ENCODE data around the gene ANKMY1. TPM values are rescaled to one million over a fixed set of nuclear protein-coding genes. Genes with fewer than 3 reads are reported as not detected.

The ANKMY1 gene
- total and polyA plus RNA-seq, 4 donors: 9.3 to 34.8 (median 14.8) TPM

DNA sequence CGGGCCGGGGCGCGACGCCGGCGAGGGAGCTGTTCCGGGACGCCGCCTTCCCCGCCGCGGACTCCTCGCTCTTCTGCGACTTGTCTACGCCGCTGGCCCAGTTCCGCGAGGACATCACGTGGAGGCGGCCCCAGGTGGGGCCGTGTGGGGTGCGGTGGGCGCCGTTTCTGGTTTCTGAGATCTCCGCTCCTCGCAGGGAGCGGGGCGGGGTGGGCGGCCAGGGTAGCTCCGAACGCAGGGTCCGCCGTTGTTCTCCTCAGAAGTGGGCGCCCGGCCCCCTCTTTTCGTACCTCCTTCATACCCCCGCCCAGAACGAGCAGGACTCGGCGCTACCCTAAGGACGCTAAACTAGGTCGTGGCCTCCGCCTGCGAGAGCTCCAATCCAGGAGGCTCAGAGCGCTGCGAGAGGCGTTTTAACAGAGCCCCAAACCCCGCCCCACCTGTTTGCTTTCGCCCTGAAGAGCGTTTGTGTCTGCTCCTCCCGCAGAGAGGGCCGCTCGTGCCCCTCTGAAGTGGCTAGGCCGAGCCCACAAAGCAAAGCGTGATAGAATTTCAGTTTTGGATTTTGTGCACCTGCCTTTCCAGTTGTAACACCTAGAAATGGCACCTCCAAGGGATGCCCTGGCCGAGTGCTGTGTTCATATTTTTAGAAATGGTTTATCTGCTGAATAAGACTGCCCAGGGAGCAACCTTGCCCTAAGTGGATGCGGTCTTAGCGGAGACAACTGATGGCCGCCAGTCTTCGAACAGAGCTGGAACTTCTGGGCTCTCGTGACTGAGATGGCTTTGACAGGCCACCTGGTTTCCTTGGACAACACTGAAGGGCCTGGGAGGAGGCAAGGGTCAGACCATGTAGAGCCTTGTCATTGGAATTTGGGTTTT is 29.4 kb upstream of the ANKMY1 start:
- peak; percentile 15 for ATAC-seq (ENCODE audit: insufficient read depth, low FRiP score)
- Histone ChIP-seq H3K4me3 (peak overlapping the region; percentile 81), H3K27ac (ENCODE audit: low read depth in 1 of 2, low read length in 1 of 2) (peak overlapping the region; percentile 64 to 98), H3K27me3 (ENCODE audit: control insufficient read depth in 3 of 3, insufficient read depth in 3 of 3, low read length in 2 of 3) (no peaks in the 10 kb centered on the region), H3K9me3 (ENCODE audit: control insufficient read depth in 4 of 4, insufficient read depth in 3 of 4, low read length in 3 of 4) (no peaks in the 10 kb centered on the region), H3K9ac (ENCODE audit: insufficient read depth in 1 of 2, low read length in 2 of 2) (peak overlapping the region; percentile 8 to 37), H3K36me3 (ENCODE audit: control insufficient read depth in 4 of 4, insufficient read depth in 4 of 4, low read length in 4 of 4) (peaks cover 0 to 23% (median 6%) of the 10 kb centered on the region in 4 donors), H3K4me1 (ENCODE audit: control insufficient read depth in 5 of 5, insufficient read depth in 5 of 5, low read length in 5 of 5) (peaks cover 0 to 28% (median 15%) of the 10 kb centered on the region in 5 donors)
- no peak for TF ChIP-seq CTCF (IDR thresholded peaks at IDR 0.05; ENCODE audit: control extremely low read depth, extremely low read depth)
- WGBS, 2 donors: 4 to 5% methylated on average over 44 to 62 of the region's 62 CpGs
- DNase-seq: no peak

DNA sequence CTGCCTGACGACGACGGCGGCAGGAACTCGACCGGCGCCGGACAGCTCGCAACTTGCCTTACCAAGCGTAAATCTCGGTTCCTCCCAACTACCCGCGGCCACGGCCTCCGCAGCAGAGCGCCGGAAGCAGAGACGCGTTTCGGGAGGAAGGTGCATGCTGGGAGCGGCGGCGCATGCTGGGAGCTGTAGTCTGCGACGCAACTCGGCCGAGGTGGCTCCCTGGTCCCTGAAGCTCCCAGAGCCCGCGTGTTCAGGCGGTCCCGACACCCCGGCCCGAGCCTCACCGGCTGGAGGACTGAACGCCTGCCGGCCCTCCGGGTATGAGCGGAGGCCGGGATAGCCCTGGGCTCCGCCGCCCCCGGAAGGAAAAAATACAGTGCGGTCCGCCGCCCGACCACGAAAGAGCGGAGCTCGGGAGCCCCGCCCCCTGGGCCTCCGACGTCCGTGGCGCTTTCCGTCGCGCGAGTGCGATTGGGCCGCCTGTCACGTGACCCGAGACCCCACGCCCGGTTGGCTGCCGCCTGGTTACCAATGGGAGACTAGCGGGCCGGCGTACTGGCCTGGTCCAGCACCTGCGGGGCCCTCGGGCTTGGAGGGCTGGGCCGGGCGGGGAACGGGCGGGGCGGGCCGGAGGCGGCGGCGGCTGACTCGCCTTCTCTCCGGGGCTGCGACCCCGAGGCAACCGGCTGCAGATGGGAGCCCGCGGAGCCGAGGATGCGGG is 28.6 kb upstream of the ANKMY1 start, which contains the start of gene CAPN10:
Gene CAPN10, plus strand, starts transcription at position 537 of the 721 bp plus-strand sequence. Its CDS starts 178 bp downstream, at position 715.
- Histone ChIP-seq H3K27me3 (ENCODE audit: control insufficient read depth in 3 of 3, insufficient read depth in 3 of 3, low read length in 2 of 3) (no peaks in the 10 kb centered on the region), H3K4me1 (ENCODE audit: control insufficient read depth in 5 of 5, insufficient read depth in 5 of 5, low read length in 5 of 5) (peaks cover 0 to 28% (median 15%) of the 10 kb centered on the region in 5 donors), H3K36me3 (ENCODE audit: control insufficient read depth in 4 of 4, insufficient read depth in 4 of 4, low read length in 4 of 4) (peaks cover 0 to 19% (median 6%) of the 10 kb centered on the region in 4 donors), H3K4me3 (peak within 1 kb of the TSS; percentile 92), H3K9ac (ENCODE audit: insufficient read depth in 1 of 2, low read length in 2 of 2) (peak within 1 kb of the TSS; percentile 59 to 89), H3K27ac (ENCODE audit: low read depth in 1 of 2, low read length in 1 of 2) (peak within 1 kb of the TSS; percentile 88 to 98), H3K9me3 (ENCODE audit: control insufficient read depth in 4 of 4, insufficient read depth in 3 of 4, low read length in 3 of 4) (no peaks in the 10 kb centered on the region)
- 0 to 1% methylated on average over 62 to 88 of the region's 88 CpGs for WGBS, 2 donors
- no peak for TF ChIP-seq CTCF (IDR thresholded peaks at IDR 0.05; ENCODE audit: control extremely low read depth, extremely low read depth)
- peak; percentile 96 to 97 (median 96) for DNase-seq
- peak; percentile 95 for ATAC-seq (ENCODE audit: insufficient read depth, low FRiP score)

GRCh38 chr2:240585681-240586197 is 28.0 kb upstream of the ANKMY1 start:
- no peak for ATAC-seq (ENCODE audit: insufficient read depth, low FRiP score)
- H3K36me3 ChIP-seq (ENCODE audit: control insufficient read depth in 4 of 4, insufficient read depth in 4 of 4, low read length in 4 of 4): peaks cover 0 to 15% (median 5%) of the 10 kb centered on the region in 4 donors
- no peaks in the 10 kb centered on the region for H3K27me3 ChIP-seq (ENCODE audit: control insufficient read depth in 3 of 3, insufficient read depth in 3 of 3, low read length in 2 of 3)
- 5 to 7% methylated on average over 20 of the region's 20 CpGs for WGBS, 2 donors
- no peak for TF ChIP-seq CTCF (IDR thresholded peaks at IDR 0.05; ENCODE audit: control extremely low read depth, extremely low read depth)
- H3K4me1 ChIP-seq (ENCODE audit: control insufficient read depth in 5 of 5, insufficient read depth in 5 of 5, low read length in 5 of 5): peaks cover 0 to 28% (median 15%) of the 10 kb centered on the region in 5 donors
- peak overlapping the region; percentile 59 to 89 for H3K9ac ChIP-seq (ENCODE audit: insufficient read depth in 1 of 2, low read length in 2 of 2)
- no peak for DNase-seq
- H3K9me3 ChIP-seq (ENCODE audit: control insufficient read depth in 4 of 4, insufficient read depth in 3 of 4, low read length in 3 of 4): no peaks in the 10 kb centered on the region
- peak overlapping the region; percentile 88 to 98 for H3K27ac ChIP-seq (ENCODE audit: low read depth in 1 of 2, low read length in 1 of 2)
- H3K4me3 ChIP-seq: peak overlapping the region; percentile 92
